DOHH2 (cell line): ENCODE results near the gene TFAP2C.

Experiments
- CTCF ChIP-seq: fragments of 200-600 bp; sonication (generic); IDR thresholded peaks from one replicate; pipeline ENCODE4 v1.5.1; 2014; ENCODE audit warnings: antibody characterized with exemption, mild to moderate bottlenecking, low read depth, low read length; ENCODE audit not compliant: poor library complexity, severe bottlenecking
- EZH2phosphoT487 ChIP-seq: fragments of 200-600 bp; sonication (generic); IDR thresholded peaks from 2 replicates; pipeline ENCODE4 v1.6.1; 2017; ENCODE audit warnings: borderline replicate concordance, mild to moderate bottlenecking, antibody characterized with exemption, low read length, moderate library complexity, mixed read lengths

GRCh38 chr20:56664796-56665195 is 35.7 kb downstream of the TFAP2C start:
- TF ChIP-seq CTCF (no peak), EZH2phosphoT487 (no peak)
